8988T (cell line): ENCODE data around the gene GPN1.
"Not testable (repeated sequence)": the region's sequence is repeated elsewhere in the genome, so short reads cannot be mapped to it uniquely, and the experiment has no call there.

Source experiments
- DNase-seq: peaks from one replicate; pipeline ENCODE4 v3.0.0; 2011

Gene GPN1

DNA sequence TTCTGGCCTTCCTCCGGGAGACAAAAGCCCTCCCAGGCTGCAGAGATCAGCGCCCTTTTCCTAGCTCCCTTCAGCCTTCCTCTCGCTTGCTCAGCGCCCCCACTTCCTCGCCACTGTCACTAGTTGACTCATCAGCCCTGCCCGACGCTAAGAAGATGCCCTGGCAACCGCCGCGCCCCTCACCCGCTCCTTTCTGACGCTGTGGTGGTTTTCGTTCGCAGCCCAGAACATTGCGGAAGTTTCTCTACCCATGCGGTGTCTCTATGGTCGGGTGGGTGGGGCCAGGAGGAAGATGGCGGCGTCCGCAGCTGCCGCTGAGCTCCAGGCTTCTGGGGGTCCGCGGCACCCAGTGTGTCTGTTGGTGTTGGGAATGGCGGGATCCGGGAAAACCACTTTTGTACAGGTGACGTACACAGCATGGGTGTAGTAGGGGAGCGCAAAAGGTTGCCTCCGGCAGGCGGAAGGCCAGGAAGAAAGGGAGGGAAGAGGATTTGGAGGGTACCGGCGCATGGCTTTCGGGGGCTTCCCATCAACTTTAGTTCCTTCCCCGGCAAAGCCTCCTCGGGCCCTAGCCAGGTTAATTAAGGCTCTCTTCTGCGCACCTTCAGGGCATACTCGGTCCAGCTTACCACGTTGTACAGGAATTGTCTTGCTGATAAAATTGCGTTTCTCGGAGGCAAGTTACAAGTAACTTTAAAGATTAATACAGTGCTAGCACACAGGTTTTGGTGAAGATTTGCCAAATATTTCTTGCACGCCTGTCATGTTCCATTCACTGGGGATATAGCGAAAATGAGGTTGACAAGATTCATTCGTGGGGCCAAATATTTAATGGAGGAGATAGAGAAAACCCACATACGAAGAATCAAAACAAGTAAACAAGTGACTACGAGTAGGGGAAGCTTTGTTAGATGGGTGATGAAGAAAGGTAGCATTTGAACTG, at the start of gene GPN1, which contains the start of gene CCDC121:
TSS of gene GPN1 (plus strand) at position 284 of the 943 bp plus-strand sequence. CDS start at position 293, 9 bp downstream.
TSS of gene CCDC121 (minus strand) at position 246 of the 943 bp plus-strand sequence. CDS start 1,213 bp downstream, outside the sequence.
- DNase-seq = peak; percentile 57

DNA sequence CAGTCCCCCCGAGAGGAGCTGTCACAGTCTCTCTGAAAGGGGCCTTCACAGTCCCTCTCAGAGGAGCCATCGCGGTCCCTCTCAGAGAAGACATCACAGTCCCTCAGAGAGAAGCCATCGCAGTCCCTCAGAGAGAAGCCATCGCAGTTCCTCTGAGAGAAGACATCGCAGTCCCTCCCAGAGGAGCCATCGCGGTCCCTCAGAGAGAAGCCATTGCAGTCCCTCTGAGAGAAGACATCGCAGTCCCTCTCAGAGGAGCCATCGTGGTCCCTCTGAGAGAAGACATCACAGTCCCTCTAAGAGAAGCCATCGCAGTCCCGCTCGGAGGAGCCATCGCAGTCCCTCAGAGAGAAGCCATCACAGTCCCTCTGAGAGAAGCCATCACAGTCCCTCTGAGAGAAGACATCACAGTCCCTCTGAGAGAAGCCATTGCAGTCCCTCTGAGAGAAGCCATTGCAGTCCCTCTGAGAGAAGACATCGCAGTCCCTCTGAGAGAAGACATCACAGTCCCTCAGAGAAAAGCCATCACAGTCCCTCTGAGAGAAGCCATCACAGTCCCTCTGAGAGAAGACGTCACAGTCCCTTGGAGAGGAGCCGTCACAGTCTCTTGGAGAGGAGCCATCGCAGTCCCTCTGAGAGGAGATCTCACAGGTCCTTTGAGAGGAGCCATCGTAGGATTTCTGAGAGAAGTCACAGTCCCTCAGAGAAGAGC, 47.3 kb upstream of the GPN1 start:
- DNase-seq = no peak

DNA sequence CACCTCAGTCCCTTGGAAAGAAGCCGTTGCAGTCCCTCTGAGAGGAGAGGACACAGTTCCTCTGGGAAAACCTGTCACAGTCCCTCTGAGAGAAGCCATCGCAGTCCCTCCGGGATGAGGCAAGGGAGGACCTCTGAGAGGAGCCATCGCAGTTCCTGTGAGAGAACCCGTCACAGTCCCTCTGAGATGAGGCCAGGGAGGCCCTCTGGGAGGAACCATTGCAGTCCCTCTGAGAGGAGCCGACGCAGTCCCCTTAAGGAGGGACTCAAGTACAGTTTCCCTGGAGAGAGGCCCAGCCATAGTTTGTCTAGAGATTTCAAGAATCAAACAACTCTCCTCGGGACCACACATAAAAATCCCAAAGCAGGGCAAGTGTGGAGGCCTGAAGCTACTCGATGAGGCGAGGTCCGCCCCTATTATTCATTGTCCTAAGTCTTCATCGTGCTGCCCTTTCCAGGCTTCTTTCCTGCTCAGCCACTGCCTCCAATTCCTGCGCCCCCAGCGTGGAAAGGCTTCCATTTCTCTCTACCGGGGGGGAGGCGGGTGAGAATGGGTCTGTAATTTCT, 46.6 kb upstream of the GPN1 start:
- DNase-seq = no peak

DNA sequence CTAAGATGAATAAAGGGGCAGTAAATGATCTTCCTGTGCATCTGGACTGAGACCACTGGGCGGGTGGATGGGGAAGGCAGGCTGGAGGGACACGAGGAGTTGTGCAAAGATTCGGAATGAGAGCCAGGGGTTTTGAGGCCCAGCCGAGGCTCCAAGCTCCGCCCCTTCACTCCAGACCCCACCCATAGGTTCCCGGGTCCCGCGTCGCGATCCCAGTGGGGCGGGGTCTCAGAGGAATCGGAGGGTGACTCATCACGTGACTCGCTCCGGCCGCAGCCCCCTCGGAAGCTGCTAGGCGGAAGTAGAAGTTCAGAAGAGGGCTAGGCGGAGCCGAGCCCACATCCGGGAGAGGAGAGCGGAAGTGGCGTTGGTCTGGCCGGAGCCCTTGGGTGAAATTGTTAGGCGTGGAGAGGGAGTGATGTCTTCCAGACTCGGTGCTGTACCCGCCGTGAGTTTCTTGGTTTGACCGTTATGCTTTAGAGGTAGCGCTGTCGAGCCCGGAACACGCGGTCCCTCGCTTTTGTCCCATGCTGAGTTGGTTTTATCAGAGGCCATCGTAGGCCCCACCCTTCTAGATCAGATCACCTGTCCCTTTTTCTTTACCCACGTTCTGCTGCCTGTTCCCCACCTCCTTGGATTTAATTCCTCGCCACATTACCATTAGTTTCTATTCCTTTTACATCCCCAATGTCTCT, 46.0 kb upstream of the GPN1 start, which contains the start of gene ZNF512:
TSS of gene ZNF512 (plus strand) at position 348 of the 695 bp plus-strand sequence. CDS start at position 419, 71 bp downstream.
- peak; percentile 71 for DNase-seq

DNA sequence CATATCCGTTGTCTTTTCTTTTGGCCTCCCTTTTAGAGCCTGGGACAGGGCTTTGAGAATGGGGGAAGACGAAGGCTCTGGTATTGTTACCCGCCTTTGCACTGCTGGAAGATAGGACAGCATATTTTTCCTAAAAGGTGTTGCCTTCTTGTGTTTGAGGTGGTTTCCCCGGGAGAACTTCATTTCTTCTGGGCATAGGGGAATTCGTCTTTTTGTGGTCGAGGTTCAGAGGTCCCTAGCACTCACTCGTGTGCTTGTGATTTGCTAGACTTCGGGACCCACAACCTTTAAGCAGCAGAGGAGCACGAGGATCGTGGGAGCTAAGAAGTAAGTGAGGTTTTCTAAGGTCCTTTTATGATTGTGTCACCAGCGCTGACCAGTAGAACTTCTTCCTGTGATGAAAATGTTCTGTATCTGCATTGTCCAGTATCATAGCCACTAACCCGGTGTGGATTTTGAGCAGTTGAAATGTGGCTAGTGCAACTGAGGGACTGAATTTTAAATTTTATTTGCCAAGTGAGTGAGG, 45.4 kb upstream of the GPN1 start:
- DNase-seq = no peak

DNA sequence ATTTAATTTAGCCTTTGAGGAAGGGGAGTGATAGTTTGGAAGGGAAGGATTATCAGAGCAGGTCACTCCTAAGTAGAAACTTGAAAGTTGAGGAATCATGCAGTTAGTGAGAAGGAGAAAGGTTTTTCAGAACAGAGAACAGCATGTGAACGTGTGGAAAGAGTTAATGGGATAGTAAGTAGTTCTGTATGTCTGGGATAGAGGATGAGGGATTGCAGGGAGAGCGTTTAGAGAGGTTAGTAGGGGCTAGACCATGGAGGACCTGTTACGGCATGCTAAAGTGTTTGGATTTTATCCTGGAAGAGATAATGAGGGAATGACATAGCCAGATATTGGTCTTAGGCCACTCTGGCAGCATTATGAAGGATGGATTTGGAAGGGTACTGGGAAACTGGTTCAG, 44.3 kb upstream of the GPN1 start:
- DNase-seq = no peak

DNA sequence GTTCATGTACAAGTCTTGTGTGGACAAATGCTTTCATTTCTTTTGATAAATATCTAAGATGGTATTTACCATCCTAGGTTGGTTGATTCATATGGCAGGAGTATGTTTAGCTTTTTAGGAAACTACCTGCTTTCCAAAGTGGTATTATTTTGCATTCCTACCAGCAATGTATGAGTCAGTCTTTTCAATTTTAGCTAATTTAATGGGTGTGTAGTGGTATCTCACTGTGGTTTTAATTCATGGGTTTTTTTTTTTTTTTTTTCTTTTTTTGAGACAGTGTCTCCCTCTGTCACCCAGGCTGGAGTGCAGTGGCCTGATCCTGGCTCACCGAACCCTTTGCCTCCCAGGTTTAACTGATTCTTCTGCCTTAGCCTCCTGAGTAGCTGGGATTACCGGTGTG, 41.8 kb upstream of the GPN1 start:
- DNase-seq = no peak

DNA sequence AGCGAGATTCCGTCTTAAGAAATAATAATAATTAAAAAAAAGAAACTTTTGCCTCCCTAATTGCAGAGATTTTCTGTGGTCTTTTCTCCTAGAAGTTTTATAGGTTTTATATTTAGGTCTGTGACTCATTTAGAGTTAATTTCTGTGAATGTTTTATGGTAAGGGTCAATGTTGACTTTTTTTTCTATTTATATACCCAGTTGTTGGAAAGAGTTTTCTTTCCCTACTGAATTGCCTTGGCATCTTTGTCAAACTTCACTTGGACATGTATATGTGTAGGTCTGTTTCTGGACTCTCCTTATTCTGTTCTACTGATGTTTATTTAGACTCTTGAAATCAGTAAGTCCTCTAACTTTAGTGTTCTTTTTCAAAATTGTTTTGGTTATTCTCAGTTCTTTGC, 40.5 kb upstream of the GPN1 start:
- no peak for DNase-seq

DNA sequence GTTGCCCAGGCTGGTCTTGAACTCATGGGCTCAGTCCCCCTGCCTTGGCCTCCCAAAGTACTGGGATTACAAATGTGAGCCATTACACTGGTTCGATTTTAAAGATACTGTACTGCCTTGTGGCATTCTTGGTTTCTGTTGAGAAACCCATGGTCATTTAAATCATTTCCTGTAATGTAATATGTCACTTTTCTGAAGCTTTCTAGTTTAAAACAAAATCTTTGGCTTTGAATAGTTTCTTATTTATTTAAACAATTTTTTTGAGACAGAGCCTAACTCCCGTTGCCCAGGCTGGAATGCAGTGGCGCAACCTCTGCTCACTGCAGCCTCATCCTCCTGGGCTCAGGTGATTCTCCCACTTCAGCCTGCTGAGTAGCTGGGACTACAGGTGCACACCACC, 37.1 kb upstream of the GPN1 start:
- no peak for DNase-seq

DNA sequence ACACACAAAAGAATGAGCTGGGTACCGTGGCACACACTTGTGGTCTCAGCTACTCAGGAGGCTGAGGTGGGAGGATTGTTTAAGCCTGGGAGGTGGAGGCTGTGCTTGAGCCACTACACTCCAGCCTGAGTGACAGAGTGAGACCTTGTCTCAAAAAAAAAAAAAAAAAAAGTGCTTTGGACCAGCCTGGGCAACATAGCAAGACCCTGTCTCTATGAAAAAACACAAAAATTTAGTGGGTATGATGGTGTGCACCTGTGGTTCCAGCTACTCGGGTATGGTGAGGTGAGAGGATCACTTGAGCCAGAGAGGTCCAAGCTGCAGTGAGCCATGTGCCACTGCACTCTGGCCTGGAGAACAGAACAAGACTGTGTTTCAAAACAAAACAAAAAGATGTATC, 35.6 kb upstream of the GPN1 start:
- DNase-seq = no peak

DNA sequence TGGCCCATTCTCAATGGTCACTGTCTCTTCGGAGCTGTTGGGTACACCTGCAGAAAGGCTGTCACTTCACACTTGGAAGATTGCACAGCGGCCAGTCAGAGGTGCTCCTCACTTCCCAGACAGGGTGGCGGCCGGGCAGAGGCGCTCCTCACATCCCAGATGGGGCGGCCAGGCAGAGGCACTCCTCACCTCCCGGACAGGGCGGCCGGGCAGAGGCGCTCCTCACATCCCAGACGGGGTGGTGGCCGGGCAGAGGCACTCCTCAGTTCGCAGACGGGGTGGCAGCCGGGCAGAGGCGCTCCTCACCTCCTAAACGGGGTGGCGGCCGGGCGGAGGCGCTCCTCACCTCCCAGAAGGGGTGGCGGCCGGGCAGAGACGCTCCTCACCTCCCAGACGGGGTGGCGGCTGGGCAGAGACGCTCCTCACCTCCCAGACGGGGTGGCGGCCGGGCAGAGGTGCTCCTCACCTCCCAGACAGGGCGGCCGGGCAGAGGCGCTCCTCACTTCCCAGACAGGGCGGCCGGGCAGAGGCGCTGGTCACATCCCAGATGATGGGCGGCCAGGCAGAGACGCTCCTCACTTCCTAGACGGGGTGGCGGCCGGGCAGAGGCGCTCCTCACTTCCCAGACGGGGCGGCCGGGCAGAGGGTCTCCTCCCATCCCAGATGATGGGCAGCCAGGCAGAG, 34.7 kb upstream of the GPN1 start:
- DNase-seq = not testable (repeated sequence)

DNA sequence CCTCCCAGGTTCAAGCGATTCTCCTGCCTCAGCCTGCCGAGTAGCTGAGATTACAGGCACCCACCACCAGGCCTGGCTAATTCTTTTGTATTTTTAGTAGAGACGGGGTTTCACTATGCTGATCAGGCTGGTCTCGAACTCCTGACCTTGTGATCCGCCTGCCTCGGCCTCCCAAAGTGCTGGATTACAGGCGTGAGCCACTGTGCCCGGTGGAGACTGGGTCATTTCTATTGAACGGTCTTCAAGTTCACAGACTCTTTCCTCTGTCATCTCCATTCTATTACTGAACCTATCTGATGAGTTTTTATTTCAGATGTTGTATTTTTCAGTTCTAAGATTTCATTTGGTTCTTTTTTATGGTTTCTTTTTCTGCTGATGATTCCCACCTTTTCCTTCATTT, 33.4 kb upstream of the GPN1 start:
- DNase-seq = not testable (repeated sequence)

DNA sequence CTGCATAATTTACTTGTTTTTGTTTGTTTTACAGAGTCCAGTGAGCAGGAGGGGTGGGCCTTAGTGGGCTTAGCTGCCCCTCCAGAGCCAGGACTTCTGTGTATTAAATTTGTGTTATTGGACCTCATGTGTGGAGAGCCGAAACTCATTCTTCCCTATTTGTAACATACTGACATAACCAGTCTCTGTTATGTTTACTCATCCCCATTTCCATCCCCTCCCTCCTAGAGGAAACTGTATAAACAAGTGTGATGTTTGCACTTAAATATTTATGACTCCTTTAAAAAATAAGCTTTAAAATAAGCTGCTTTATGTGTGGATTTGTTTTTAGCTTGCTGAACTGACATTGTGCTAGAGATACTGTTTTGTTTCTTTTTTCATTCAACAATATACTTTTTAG, 32.2 kb upstream of the GPN1 start:
- no peak for DNase-seq

DNA sequence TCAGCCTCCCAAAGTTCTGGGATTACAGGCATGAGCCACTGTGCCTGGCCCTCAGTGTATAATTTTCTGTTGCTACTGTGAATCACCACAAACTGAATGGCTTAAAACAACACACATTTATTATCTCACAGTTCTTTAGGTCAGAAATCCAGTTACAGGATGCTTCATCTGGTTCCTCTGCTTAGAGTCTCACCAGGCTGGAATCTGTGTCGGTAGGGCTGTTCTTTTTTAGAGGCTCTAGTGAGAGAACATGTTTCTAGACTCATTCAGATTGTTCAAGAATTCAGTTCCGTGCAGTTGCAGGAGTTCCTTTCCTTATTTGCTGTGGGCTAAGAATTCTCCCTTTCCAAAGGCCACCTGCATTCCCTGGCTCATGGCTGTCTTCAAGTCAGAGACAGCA, 22.2 kb upstream of the GPN1 start:
- no peak for DNase-seq

DNA sequence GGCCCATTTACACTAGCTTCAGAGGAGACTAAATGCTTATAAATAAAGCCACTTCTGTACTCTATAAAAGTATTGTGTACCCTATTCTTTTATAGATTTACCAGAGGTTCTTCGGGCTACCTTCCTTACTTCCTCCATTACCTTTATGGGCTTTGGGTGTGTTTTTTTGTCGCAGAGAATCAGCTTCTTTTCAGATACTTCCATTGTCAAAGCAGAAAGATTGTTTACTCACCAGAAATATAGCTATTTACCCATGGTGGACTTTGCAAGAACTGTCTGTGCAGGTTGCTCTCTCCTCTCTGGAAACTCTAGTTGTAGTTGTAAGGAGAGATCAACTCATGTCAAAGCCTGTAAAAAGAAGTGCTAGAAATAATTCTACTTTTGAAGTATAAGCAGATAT, 14.9 kb upstream of the GPN1 start:
- no peak for DNase-seq

DNA sequence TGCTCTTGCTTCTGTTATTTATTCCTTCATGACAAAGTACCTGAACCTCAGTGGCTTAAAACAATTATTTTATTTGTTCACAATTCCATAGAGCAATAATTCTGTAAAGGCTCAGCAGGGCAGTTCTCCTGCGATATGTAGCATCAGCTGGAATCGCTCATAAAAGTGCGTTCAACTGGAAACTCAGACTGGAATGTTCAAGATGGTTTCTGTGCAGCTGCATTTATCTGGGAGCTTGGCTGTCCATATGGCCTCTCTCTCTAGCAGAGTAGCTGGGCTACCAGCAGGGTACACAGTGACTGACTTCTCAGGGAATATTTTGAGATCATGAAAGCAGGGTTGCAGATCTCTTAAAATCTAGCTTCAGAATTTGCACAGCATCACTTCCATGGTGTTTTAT, 13.5 kb upstream of the GPN1 start:
- DNase-seq = no peak

DNA sequence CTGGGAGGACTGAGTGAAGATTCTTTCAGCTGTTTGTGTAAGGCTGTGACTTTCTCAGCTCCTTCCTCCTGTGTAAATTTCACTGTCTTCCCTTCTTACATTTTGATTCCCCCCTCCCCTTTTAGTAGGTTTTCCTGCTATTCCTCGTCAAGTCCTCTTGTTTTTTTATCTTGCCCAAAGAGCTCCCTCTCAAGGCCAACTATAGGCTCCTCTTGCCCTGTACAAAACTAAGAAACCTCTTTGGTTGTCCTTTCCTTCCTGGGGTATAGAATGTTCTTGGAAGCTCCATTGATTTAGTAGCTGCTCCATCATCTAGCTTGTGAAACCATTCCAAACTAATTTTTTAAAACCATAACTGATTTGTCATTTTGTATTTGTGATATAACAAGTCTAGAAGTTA, 7.3 kb upstream of the GPN1 start:
- no peak for DNase-seq

DNA sequence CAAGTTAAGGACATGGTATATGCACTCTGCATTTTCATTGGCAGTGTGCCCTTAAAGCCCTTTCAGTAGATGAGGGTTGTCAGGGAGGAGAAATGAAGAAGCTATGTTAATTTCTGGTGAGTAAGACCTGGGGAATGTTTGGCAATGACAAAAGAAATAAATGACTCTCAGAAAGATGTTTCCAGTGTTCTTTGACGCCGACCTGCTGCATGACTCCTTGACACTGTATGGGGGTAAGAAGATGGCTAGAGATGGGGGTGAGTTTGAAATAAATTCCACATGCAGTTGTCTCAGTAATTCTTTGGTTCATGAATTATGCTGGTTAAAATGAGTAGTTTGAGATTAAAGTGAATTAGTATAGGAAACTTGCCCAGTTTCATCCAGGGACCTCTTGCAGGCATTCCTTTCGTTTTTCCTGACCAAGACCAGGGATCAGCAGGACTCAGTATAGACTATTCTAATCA, 5.9 kb upstream of the GPN1 start:
- no peak for DNase-seq

DNA sequence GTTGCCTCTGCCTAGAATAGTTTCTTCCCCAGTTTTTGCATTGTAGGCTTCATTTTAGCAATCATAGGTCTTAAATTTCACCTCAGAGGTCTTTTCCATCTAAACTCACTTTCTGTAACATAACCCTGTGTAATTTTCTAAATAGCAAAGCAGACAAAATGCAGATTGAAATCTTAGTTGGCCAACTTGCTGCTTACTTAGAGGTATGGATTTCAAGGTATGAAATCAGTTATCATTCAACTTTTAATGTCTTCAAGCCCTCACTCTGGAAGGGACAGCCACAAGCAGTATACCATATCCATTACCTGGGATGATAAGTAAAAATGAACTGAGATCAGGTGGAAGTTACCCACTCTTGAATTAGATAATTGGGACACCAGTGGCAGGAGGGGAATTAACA, 3.9 kb upstream of the GPN1 start:
- DNase-seq = no peak

DNA sequence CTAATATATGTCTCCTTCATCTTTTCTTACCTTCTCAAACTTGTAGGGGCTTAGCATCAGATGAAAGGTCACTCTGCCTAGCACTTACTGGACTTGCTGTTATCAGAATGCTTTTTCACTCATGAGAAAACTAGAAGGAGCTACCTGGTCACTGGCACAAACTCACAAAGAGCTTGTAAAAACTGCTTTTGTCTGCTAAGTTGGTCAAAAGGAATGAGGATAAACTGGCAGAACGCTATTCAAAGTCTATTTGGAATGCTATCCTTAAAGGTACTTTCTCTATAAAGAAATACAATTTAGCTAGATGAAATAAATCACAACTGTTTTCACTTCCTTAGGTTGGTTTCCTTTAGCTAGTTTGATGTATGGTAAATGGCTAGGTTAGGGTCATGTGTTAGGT, 2.5 kb upstream of the GPN1 start:
- not testable (repeated sequence) for DNase-seq

DNA sequence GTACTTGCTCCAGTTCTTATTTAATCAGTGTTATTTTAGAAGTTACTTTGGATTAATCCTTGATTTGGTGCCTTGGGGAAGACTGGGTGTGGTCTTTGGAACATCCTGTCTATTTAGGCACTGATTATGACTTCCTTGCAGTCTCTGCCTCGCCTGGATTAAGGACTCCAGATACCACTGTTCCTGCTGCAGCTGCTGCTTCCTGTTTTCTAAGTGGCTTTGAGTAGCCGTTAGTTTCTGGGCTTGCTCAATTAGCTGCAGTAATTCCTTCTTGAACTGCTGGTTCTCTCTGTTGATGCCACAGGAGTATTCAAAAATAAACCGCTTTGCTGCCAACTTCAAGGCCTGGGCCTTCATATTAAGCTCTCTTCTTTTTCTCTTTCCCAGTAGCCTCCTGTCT, 1.9 kb upstream of the GPN1 start:
- not testable (repeated sequence) for DNase-seq
